Lower leg skin (tissue), 3 donors: ENCODE data around the gene EMCN.

Source experiments
- POLR2A ChIP-seq, 2 donors: fragments of 450-650 bp; IDR thresholded peaks; one replicate each; pipeline ENCODE4 v1.6.1; 2016 to 2017; ENCODE audit warnings: antibody characterized with exemption in 2 of 2, mild to moderate bottlenecking in 1 of 2, moderate library complexity in 1 of 2
- TF ChIP-seq, protein P1 (sequence below), 3 donors: fragments of 450-650 bp; IDR thresholded peaks; one replicate each; pipeline ENCODE4 v1.5.1; 2016; ENCODE audit warnings: antibody characterized with exemption in 3 of 3, mild to moderate bottlenecking in 3 of 3, moderate library complexity in 2 of 3

DNA sequence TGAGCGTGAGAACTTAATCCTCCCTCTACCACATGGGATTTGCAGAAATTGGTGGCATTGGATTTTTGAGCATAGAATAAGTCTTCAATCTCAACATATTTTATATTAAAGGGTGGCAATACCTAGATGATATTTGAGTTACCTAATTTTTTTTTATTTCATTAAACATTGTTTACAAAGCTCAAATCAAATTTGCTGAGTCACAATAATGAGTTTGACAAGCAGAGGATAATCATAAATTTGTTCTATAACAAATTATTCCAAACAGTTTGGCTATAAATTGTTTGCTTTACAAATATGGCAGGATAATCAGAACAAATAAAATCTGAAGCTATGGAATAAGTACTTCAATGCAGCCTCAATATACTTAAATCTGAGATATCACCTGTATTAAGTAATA, 22.7 kb downstream of the EMCN start:
- TF ChIP-seq POLR2A (IDR thresholded peaks at IDR 0.05), result no peak
- TF ChIP-seq, protein P1, sequence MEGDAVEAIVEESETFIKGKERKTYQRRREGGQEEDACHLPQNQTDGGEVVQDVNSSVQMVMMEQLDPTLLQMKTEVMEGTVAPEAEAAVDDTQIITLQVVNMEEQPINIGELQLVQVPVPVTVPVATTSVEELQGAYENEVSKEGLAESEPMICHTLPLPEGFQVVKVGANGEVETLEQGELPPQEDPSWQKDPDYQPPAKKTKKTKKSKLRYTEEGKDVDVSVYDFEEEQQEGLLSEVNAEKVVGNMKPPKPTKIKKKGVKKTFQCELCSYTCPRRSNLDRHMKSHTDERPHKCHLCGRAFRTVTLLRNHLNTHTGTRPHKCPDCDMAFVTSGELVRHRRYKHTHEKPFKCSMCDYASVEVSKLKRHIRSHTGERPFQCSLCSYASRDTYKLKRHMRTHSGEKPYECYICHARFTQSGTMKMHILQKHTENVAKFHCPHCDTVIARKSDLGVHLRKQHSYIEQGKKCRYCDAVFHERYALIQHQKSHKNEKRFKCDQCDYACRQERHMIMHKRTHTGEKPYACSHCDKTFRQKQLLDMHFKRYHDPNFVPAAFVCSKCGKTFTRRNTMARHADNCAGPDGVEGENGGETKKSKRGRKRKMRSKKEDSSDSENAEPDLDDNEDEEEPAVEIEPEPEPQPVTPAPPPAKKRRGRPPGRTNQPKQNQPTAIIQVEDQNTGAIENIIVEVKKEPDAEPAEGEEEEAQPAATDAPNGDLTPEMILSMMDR (IDR thresholded peaks at IDR 0.05), result no peak
